Activated CD8-positive, alpha-beta T cell treated with anti-CD3 and anti-CD28 coated beads for 36 hours (primary cell): Measurements from ENCODE around the gene MTCP1. TPM values are rescaled to one million over a fixed set of nuclear protein-coding genes. Genes with fewer than 3 reads are reported as not detected.

Source experiments
- ATAC-seq: fragments of 200-7000 bp; cut with Tn5 transposase; one replicate; pipeline ENCODE4 v1.10.0; 2021; ENCODE audit warnings: mild to moderate bottlenecking, moderate library complexity
- CTCF ChIA-PET: fragments of 350-600 bp; sonication (Branson Sonifier 250); formaldehyde crosslinking; loops from one replicate; lab custom pipeline; 2021; ENCODE audit warnings: antibody characterized with exemption; lab: Charles Lee
- POLR2A ChIA-PET: fragments of 350-600 bp; sonication (Branson Sonifier 250); formaldehyde crosslinking; loops from one replicate; lab custom pipeline; 2021; ENCODE audit warnings: antibody characterized with exemption; lab: Charles Lee
- DNase-seq: peaks from one replicate; pipeline ENCODE4 v3.0.0-alpha.2; 2020
- H3K27ac Mint-ChIP-seq: one replicate; pipeline ENCODE4 v1.8.0; 2021; ENCODE audit warnings: mild to moderate bottlenecking, mixed read lengths
- H3K27me3 Mint-ChIP-seq: one replicate; pipeline ENCODE4 v1.8.0; 2021; ENCODE audit warnings: mixed read lengths
- H3K36me3 Mint-ChIP-seq: one replicate; pipeline ENCODE4 v1.8.0; 2021; ENCODE audit warnings: low read depth, mixed read lengths
- H3K4me1 Mint-ChIP-seq: one replicate; pipeline ENCODE4 v1.8.0; 2021; ENCODE audit warnings: low read depth, mixed read lengths
- H3K4me3 Mint-ChIP-seq: one replicate; pipeline ENCODE4 v1.8.0; 2021; ENCODE audit warnings: mild to moderate bottlenecking, moderate library complexity, mixed read lengths
- H3K9me3 Mint-ChIP-seq: one replicate; pipeline ENCODE4 v1.8.0; 2021; ENCODE audit warnings: mixed read lengths
- CTCF ChIP-seq: fragments of 200-600 bp; IDR thresholded peaks from one replicate; pipeline ENCODE4 v1.8.0; 2022; ENCODE audit warnings: antibody characterized with exemption, mild to moderate bottlenecking
- intact Hi-C: fragments of 100-400 bp; cut with micrococcal nuclease; formaldehyde crosslinking; loops from one replicate; pipeline ENCODE4 v1.10.0; 2022
- total RNA-seq, 2 experiments: library from RNA; stranded (reverse); gene quantifications; one replicate each; pipeline ENCODE4 v1.2.3, GENCODE V29; 2021

MTCP1 gene
- total RNA-seq, 2 experiments from 2014 or later, result 23.4 to 23.9 TPM

GRCh38 chrX:155068165-155068564 lies 2.8 kb downstream of the MTCP1 start:
- no peak for TF ChIP-seq CTCF
- H3K27me3 Mint-ChIP-seq, result no peaks in the 10 kb centered on the region
- ChIA-PET POLR2A (no interaction called here), CTCF (interaction anchor here (1.1 kb wide), 1 partner anchor 10 kb away, joined by 6 read pairs; no protein-coding TSS in a partner anchor)
- peak overlapping the region; percentile 57 for H3K27ac Mint-ChIP-seq
- intact Hi-C loops, result no loop called here
- H3K4me3 Mint-ChIP-seq, result no peak overlapping the region
- peaks cover 40% of the 10 kb centered on the region for H3K4me1 Mint-ChIP-seq
- DNase-seq (peak; percentile 10), ATAC-seq (no peak)
- peaks cover 16% of the 10 kb centered on the region for H3K36me3 Mint-ChIP-seq
- no peaks in the 10 kb centered on the region for H3K9me3 Mint-ChIP-seq

GRCh38 chrX:155065035-155065734 lies 5.8 kb downstream of the MTCP1 start:
- Mint-ChIP-seq H3K9me3 (no peaks in the 10 kb centered on the region), H3K4me1 (peaks cover 34% of the 10 kb centered on the region), H3K4me3 (no peak overlapping the region), H3K27ac (no peak overlapping the region), H3K27me3 (no peaks in the 10 kb centered on the region), H3K36me3 (peaks cover 7% of the 10 kb centered on the region)
- intact Hi-C loops, result no loop called here
- no peak for TF ChIP-seq CTCF
- DNase-seq (no peak), ATAC-seq (no peak)
- ChIA-PET POLR2A (no interaction called here), CTCF (no interaction called here)

GRCh38 chrX:155061760-155062159 lies 9.2 kb downstream of the MTCP1 start:
- H3K27me3 Mint-ChIP-seq, result no peaks in the 10 kb centered on the region
- no peak for TF ChIP-seq CTCF
- DNase-seq, result no peak
- no peak for ATAC-seq
- no peaks in the 10 kb centered on the region for H3K9me3 Mint-ChIP-seq
- no peak overlapping the region for H3K4me3 Mint-ChIP-seq
- intact Hi-C loops, result no loop called here
- peaks cover 20% of the 10 kb centered on the region for H3K4me1 Mint-ChIP-seq
- POLR2A ChIA-PET, result interaction anchor here (2.7 kb wide), 1 partner anchor 11 kb away, joined by 7 read pairs; no protein-coding TSS in a partner anchor
- CTCF ChIA-PET, result interaction anchor here (1.0 to 2.3 kb wide), 3 partner anchors 13 to 81 kb away, joined by 3 to 9 read pairs (median 6); no protein-coding TSS in a partner anchor
- peaks cover 4% of the 10 kb centered on the region for H3K36me3 Mint-ChIP-seq
- H3K27ac Mint-ChIP-seq, result no peak overlapping the region

DNA sequence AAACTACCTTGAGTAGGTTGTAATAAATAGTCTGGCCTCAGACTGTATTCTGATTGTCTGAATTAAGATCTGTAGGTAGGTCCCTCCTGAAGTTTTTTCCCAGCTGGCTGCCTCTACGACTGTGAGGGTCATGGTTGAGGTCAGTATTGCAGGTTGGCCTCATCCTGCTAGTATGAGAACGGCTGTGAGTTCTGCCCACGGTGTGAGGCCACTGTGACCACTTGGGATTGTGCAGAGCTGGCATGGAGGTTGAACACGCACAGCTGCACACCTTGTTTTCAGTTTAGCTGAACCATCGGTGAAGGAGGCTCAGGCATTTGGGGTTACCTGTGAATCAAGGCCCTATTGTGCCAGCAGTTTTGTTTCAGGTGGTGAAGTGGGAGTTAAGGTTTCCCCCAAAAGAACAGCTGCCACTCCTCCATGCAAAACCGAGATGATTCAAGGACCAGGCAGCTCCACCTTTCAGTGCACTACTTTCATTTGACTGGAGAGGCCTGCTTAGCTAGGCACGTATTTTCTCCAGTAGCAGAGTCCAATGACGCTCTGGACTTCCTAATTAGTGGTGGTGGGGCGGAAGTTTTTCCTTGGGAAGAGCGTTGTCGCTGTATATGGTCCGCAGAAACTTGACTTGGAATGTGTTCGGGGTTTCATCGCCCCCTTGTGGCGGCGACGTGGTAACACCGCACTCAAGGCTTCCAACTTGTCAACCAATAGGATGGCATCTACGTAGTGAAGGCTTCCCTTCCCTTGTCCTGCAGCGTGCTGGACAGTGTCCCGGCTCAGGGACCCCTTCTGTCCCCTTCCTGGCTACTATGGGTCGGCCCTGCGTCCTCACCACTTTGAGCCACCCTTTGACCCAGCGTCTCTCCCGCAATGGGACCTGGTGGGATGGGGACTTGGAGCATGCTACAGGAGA lies 13.8 kb downstream of the MTCP1 start:
- ChIA-PET CTCF (interaction anchor here (0.7 to 5.2 kb wide), 23 partner anchors 10 to 558 kb away, joined by 3 to 67 read pairs (median 4); partner anchors contain the start of genes CMC4, F8 and MTCP1), POLR2A (interaction anchor here (0.8 to 1.3 kb wide), 2 partner anchors 19 to 139 kb away, joined by 3 read pairs; no protein-coding TSS in a partner anchor)
- peak; percentile 84 for ATAC-seq
- intact Hi-C loops, result loop anchor here (1.0 kb wide), 1 partner anchor 76 kb away; no protein-coding TSS in a partner anchor
- Mint-ChIP-seq H3K4me1 (peaks cover 28% of the 10 kb centered on the region), H3K36me3 (peaks cover 15% of the 10 kb centered on the region), H3K9me3 (no peaks in the 10 kb centered on the region), H3K4me3 (peak overlapping the region; percentile 43), H3K27me3 (no peaks in the 10 kb centered on the region), H3K27ac (peak overlapping the region; percentile 73)
- peak; percentile 60 for DNase-seq
- TF ChIP-seq CTCF, result peak; percentile 61
